GM19351 (cell line): ENCODE results near the gene SORBS1.

ENCODE experiments used
- ATAC-seq: cut with Tn5 transposase; IDR thresholded peaks from one replicate; pipeline ENCODE4 v1.9.1; 2021; ENCODE audit warnings: mild to moderate bottlenecking, moderate library complexity; ENCODE audit not compliant: unreplicated experiment

SORBS1 gene

GRCh38 chr10:95467162-95467599 lies 94.0 kb downstream of the SORBS1 start:
- no peak for ATAC-seq

- ATAC-seq, result no peak
Observed at GRCh38 chr10:95466436-95466835, 94.7 kb downstream of the SORBS1 start.

GRCh38 chr10:95464280-95464679 lies 96.9 kb downstream of the SORBS1 start:
- no peak for ATAC-seq

GRCh38 chr10:95462740-95463667 lies 98.2 kb downstream of the SORBS1 start:
- ATAC-seq, result no peak

GRCh38 chr10:95461611-95462010 lies 99.6 kb downstream of the SORBS1 start:
- ATAC-seq, result no peak

GRCh38 chr10:95459446-95460045 lies 101.6 kb downstream of the SORBS1 start:
- no peak for ATAC-seq

- no peak for ATAC-seq
Observed at GRCh38 chr10:95458871-95459270, 102.3 kb downstream of the SORBS1 start.

- ATAC-seq, result no peak
Observed at GRCh38 chr10:95458014-95458413, 103.2 kb downstream of the SORBS1 start.

GRCh38 chr10:95457319-95457886 lies 103.8 kb downstream of the SORBS1 start:
- ATAC-seq, result no peak

- no peak for ATAC-seq
Observed at GRCh38 chr10:95456516-95456915, 104.7 kb downstream of the SORBS1 start.

- no peak for ATAC-seq
Observed at GRCh38 chr10:95454940-95455339, 106.2 kb downstream of the SORBS1 start.

GRCh38 chr10:95454356-95454755 lies 106.8 kb downstream of the SORBS1 start:
- no peak for ATAC-seq

GRCh38 chr10:95451568-95452524 lies 109.3 kb downstream of the SORBS1 start:
- no peak for ATAC-seq

- no peak for ATAC-seq
Observed at GRCh38 chr10:95451150-95451549, 110.0 kb downstream of the SORBS1 start.

GRCh38 chr10:95450188-95450587 lies 111.0 kb downstream of the SORBS1 start:
- no peak for ATAC-seq

GRCh38 chr10:95447685-95448084 lies 113.5 kb downstream of the SORBS1 start:
- ATAC-seq, result no peak

GRCh38 chr10:95445837-95446486 lies 115.2 kb downstream of the SORBS1 start:
- ATAC-seq, result peak; percentile 70

GRCh38 chr10:95445223-95445836 lies 115.8 kb downstream of the SORBS1 start:
- no peak for ATAC-seq

- no peak for ATAC-seq
Observed at GRCh38 chr10:95444792-95445191, 116.4 kb downstream of the SORBS1 start.

- no peak for ATAC-seq
Observed at GRCh38 chr10:95443636-95444035, 117.5 kb downstream of the SORBS1 start.
